Fibroblast of the aortic adventitia (primary cell): ENCODE data around the gene ADARB2. TPM values are rescaled to one million over a fixed set of nuclear protein-coding genes. Genes with fewer than 3 reads are reported as not detected.

Experiments used
- DNase-seq: peaks from one replicate; pipeline ENCODE4 v3.0.0-alpha.2; 2010; ENCODE audit warnings: low read depth
- H3K4me3 ChIP-seq: 2 replicates; pipeline ENCODE4 v1.5.1; 2011; ENCODE audit warnings: low read depth, mild to moderate bottlenecking, control low read depth, low read length, moderate library complexity
- total RNA-seq: library from RNA; depleted of rRNA; stranded (reverse); fragments of >200 nt; gene quantifications from 2 replicates; pipeline ENCODE4 v1.2.3, GENCODE V29; 2012; ENCODE audit warnings: low replicate concordance
- TF ChIP-seq, protein P1 (sequence below): IDR thresholded peaks from 2 replicates; pipeline ENCODE4 v1.5.1; 2011; ENCODE audit warnings: mild to moderate bottlenecking, low read length, control low read depth, inconsistent platforms; ENCODE audit not compliant: insufficient read depth

The ADARB2 gene
- not detected in 2 replicates for total RNA-seq

DNA sequence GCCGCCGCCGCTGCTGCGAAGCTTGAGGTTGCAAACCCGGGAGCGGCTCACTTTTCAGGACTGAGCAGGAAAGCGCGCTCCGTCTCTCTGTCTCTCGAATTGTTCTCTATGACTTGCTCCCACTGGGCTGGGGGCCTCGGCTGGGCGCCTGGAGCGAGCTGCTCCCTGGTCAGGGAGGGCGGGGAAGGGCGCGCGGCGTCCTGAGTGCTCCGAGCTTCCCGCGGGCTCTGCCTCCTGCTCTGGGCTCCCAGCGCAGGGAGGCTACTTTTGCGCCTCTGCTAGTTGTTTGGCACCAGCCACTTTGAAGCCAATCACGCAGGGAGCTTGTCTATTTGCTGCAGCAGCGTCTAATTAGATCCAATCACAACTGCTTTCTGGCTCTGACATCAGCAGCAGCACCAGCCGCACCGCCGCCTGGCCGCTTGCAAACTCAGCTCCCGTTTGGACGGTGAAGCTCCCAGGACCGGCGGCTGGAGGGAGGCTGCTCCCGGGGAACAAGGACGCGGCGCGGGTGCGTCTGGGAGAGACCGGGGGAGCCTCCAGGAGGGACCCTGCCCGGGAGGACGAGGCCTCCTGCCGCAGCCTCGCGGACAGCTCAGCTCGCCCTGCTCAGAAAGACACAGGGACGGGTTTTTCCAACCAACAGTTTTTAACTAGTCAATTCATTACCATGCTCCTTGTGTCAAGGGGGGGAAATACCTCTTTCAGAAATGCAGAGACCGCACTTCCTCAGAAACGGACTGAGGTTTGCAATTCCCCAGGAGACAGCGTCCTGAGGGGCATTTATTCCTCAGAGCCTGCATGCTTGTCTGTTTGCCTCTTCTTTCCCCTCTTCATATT, at the start of gene ADARB2:
TSS of gene ADARB2 (minus strand) at position 304 of the 840 bp plus-strand sequence.
- no peak within 1 kb of the TSS for H3K4me3 ChIP-seq
- TF ChIP-seq, protein P1, sequence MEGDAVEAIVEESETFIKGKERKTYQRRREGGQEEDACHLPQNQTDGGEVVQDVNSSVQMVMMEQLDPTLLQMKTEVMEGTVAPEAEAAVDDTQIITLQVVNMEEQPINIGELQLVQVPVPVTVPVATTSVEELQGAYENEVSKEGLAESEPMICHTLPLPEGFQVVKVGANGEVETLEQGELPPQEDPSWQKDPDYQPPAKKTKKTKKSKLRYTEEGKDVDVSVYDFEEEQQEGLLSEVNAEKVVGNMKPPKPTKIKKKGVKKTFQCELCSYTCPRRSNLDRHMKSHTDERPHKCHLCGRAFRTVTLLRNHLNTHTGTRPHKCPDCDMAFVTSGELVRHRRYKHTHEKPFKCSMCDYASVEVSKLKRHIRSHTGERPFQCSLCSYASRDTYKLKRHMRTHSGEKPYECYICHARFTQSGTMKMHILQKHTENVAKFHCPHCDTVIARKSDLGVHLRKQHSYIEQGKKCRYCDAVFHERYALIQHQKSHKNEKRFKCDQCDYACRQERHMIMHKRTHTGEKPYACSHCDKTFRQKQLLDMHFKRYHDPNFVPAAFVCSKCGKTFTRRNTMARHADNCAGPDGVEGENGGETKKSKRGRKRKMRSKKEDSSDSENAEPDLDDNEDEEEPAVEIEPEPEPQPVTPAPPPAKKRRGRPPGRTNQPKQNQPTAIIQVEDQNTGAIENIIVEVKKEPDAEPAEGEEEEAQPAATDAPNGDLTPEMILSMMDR: no peak
- DNase-seq: no peak

DNA sequence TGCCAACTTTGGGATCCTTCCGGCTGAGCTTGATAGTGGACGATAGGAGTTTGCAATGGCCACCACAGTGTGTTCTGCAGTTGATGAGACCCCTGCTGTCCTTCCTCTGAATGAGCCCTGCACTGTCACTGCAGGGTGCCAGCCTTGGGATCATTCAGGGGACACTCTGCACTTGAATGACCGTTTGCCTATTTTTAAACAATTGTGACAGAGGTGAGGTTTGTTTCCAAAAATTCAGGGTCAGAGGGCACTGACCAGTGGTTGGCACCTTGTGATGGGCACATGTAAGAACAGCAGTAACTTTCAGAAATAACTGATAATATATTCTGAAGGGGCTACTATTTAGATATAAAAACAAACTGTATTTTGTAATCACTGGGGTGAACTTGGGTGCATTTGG, 48.5 kb upstream of the ADARB2 start:
- TF ChIP-seq, protein P1: no peak
- no peak for DNase-seq
- no peak overlapping the region for H3K4me3 ChIP-seq

DNA sequence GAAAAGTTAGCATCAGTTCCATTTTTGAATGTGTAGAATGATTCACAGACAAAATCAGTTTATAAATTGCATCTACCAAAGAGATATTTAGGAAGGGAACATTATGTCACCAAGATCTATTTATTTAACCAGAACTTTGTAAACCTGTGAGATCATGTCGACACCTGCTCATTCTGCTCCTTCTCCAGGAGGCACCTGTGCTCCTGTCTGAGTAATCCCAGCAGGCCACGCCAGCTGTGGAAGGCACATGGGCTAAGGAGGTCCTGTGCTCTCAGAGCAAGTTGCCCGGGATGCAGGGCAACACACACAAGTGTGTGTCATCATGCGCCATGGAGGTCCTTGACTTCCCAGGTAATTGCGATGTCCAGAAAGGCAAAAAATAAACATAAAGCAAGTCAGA, 45.5 kb upstream of the ADARB2 start:
- H3K4me3 ChIP-seq: no peak overlapping the region
- TF ChIP-seq, protein P1: no peak
- no peak for DNase-seq

DNA sequence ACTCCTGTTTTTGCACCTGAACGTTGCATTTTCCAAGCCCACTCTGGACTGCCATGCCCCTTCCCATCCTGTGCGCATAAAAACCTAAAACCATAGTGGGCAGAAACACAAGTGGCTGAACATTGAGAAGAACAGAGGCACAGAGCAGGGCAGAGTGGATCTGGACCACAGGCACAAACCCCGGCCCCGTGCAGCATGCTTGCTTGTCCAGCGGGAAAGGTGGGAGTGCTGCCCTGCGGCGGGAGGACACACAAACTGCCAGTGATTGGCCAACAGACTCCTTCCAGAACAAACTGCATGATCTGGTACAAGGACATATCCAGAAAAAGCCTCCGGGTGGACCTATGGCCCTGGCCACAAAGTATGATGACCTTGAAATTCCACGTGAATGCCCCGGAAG, 42.5 kb upstream of the ADARB2 start:
- TF ChIP-seq, protein P1: no peak
- H3K4me3 ChIP-seq: no peak overlapping the region
- no peak for DNase-seq

DNA sequence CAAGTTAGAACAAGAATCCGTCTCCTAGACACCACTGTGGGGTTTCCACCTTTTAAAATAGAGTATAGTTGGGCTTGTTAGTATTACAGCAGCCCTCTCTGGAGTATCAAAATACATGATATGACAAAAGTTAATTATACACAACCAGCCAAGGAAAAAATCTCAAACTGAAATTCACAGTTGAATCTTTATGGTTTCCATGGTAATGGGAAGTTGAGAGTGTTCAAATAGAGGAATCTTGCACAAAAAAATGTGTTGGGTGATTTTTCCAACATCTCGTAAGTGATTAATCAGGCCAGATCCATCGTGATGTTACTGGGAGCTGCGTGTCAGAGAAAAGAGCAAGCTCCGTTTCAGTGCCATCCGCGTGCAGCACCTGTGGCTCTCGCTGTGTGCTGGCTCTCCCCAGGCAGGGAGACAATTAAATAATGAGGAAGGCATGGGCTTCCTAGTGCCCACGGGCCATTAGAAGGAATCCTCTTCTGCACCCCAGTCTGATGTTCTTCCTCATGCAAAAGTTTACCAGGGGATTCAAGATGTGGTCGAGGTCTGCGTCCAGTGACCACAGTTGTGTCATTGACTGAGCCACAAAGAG, 41.1 kb upstream of the ADARB2 start:
- no peak overlapping the region for H3K4me3 ChIP-seq
- DNase-seq: no peak
- TF ChIP-seq, protein P1: no peak

DNA sequence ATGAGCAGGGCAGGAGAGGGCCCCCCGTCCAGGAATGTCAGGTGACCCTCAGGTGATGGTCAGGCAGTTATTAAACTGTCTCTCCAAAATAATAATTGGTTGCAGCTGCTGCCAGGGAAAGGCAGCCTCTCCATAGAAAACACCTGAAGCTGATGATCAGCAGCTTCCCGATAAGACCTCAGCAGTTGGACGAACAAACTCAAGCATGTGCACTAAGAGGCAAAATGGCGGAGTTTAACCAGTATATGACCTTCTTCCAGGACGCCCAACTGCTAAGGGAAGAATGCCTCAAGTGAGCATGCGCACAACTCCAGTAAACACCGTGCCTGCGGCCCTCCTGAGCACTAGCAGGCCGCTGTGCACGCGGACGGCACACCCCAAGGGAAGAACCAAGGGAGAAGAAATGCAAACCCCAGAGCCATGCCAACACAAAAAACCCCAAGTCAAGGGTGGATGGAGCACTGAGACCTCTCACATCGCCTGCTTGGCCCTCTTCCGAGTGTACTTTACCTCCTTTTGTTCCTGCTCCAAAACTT, 38.9 kb upstream of the ADARB2 start:
- H3K4me3 ChIP-seq: no peak overlapping the region
- no peak for DNase-seq
- TF ChIP-seq, protein P1: no peak
